Right hindlimb (tissue), 1 donor: ENCODE data around the gene CLEC4G.
"Not testable (repeated sequence)": the region's sequence is repeated elsewhere in the genome, so short reads cannot be mapped to it uniquely, and the experiment has no call there.

Experiments used
- DNase-seq: peaks from one replicate; pipeline ENCODE4 v3.0.0-alpha.2; 2018

The CLEC4G gene, protein sequence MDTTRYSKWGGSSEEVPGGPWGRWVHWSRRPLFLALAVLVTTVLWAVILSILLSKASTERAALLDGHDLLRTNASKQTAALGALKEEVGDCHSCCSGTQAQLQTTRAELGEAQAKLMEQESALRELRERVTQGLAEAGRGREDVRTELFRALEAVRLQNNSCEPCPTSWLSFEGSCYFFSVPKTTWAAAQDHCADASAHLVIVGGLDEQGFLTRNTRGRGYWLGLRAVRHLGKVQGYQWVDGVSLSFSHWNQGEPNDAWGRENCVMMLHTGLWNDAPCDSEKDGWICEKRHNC

DNA sequence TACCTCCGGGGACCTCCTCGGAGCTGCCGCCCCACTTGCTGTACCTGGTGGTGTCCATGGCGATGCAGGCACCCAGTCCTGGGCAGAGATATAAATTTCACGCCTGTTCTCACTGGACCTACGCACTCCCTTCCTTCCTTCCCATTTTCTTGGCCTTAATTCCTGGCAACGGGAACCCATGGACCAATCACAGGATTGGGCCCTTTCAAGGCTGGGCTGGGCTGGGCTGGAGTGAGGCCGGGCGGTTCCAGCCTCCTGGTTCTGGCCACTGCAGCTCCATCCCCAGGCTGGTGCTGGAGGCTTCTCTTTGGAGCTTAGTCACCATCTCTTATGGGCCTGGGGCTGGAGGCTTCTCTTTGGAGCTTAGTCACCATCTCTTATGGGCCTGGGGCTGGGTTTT, at the start of gene CLEC4G:
Gene CLEC4G (minus strand): TSS at position 66 of the 400 bp plus-strand sequence. CDS start 8 bp downstream, at position 58.
- DNase-seq, result no peak

- DNase-seq, result no peak
These were observed 49.2 kb upstream of the CLEC4G start for GRCh38 chr19:7781157-7781556.

DNA sequence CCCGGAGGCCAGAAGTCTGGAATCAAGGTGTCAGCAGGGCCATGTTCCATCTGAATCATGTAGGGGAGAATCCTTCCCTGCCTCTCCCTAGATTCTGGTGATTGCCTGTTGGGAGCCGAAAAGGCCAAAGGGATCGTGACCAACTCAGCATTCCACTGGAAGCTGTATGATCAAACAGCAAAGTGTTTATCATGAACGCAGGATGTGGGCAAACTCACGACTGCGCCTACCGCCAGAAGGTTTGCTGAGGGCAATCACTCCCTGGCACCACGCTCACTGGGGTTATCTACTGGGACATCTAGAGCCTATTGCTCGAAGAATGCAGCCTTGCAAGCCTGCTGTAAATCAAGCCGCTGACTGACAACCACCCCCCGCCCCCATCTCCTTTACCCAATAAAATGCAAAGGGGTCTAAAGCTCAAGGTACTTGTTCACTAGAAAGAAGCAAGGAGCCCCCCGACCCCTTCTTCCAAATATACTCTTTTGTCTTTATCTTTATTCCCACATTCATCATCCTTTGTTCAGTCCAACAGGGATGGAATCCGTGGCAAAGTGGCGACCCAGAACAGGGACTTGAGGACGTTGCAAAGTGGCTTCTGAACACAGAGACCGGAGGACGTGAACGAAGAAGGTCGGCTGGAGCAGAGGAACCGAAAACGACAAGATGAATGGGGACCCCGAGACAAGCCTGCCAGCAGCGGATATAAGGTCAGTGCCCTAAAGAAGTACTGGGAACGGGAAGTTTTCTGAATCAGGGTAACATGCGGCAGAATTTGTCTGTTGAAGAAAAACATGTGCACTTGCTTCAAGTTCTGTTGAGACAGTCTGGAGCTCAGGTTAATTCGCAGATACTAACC, 47.9 kb upstream of the CLEC4G start:
- DNase-seq, result no peak

DNA sequence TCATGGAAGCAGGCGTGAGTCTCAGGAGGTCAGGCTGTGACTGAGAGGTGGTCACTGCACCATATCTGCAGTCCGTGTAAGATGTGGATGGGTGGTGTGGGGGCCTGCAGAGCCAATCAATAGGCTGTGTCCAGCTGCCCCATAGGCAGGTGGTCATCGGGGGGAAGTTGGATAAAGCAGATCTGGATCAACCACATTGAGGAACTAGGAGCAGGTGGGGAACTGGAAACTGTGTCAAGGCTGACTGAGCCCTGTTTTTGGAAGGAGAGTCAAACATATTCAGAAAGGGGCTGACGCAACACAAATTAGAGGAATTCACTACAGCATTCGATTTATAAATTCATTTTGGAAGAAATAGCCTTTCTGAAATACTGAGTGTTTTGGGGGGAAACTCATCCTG, 46.2 kb upstream of the CLEC4G start:
- DNase-seq, result no peak

GRCh38 chr19:7775761-7776160, 43.9 kb upstream of the CLEC4G start:
- no peak for DNase-seq

GRCh38 chr19:7773841-7774240, 41.9 kb upstream of the CLEC4G start:
- DNase-seq, result no peak

DNA sequence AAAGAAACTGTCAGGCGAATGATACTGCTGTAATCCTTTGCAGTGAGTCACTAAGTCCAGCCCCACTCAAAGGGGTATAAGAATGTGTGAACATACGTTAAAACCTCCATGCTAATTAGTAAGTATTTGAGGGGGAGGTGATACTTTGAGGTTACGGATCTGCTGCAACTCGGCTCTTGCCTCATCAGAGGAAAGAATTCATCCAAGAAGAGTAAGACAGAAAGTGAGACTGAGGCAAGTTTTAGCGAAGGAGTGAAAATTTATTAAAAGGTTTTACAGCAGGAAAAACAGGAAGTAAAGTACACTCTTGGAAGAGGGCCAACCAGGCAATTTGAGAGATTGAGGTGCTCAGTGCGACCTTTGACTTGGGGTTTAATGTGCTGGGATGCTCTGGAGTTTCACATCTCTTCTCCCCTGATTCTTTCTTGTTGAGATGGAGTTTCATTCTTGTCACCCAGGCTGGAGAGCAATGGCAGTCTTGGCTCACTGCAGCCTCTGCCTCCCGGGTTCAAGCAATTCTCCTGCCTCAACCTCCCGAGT, 40.9 kb upstream of the CLEC4G start:
- DNase-seq, result no peak

GRCh38 chr19:7771072-7771471, 39.2 kb upstream of the CLEC4G start:
- no peak for DNase-seq

DNA sequence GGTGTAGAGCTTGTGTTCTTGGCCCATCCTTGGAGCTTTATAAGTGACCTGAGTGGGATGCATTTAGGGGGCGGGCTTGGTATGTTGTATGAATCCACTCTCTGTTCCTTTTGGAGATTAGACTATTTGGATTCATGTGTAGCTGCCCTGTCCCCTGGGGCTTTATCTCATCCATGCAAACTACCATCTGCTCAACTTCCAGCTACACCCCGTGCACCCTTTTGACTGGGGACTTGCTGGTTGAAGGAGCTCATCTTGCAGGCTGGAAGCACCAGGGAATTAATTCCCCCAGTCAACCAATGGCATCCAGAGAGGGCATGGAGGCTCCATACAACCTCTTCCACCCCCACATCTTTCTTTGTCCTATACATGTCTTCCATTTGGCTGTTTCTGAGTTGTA, 37.3 kb upstream of the CLEC4G start:
- DNase-seq, result no peak

DNA sequence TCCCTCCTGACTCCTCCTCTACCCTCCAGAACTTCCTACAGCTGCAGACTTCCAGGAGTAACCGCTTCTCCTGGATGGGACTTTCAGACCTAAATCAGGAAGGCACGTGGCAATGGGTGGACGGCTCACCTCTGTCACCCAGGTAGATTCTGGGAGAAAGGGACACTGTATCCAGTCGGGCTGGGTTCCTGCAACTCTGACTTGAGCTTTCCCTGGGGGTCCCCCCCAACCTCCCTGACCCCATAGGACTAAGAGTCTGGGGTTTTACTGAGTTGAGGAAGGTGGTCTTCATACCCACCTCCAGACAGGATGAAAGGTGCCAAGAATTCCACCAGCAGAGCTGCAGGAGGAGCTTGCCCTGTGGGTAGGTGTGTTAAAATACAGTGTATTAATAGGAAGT, 35.6 kb upstream of the CLEC4G start:
- DNase-seq, result no peak

DNA sequence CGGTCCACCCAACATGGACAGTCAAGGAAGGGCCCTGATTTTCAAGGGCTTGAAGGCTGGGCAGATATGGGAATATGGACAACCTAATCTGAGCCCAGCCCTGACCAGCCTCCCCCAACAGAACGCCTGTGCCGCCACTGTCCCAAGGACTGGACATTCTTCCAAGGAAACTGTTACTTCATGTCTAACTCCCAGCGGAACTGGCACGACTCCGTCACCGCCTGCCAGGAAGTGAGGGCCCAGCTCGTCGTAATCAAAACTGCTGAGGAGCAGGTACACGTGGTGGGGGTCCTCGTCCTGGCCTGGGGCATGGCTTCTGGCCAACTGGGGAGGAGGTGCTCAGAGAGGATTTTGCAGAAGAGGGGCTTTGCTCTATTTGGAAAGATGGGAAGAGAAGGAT, 34.6 kb upstream of the CLEC4G start:
- DNase-seq, result no peak

GRCh38 chr19:7765043-7765442, 33.1 kb upstream of the CLEC4G start:
- DNase-seq, result not testable (repeated sequence)

GRCh38 chr19:7764157-7764556, 32.2 kb upstream of the CLEC4G start:
- not testable (repeated sequence) for DNase-seq

GRCh38 chr19:7763696-7764095, 31.8 kb upstream of the CLEC4G start:
- DNase-seq, result no peak

DNA sequence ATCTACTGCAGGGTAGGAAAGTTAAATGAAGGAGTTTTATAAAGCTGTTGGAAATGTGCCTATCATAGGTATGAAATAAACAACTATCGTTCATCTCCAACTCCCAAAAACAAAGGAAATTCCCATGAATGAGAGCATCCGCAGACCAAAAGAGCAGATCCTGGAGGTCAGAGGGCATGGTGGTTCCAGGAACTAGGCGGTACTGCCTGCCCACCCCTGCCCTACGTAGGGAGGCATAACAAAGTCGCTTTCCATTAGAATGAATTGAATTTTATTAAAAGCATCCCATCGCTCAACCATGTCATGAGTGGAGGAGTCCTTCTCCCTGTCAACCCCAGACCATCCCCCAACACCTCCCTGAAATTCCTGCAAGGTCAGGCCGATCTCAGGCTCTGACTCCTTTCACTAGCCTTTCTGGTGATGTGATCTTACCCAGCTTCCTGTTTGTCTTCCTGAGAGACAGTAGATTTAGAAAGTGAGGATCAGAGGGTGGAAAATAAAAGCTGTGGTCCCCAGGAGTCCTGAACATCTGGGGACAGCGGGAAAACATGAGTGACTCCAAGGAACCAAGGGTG, 30.9 kb upstream of the CLEC4G start, which contains the start of gene CLEC4M:
Gene CLEC4M (plus strand): TSS at position 525 of the 575 bp plus-strand sequence. CDS start 24 bp downstream, at position 549.
- no peak for DNase-seq

GRCh38 chr19:7759156-7759555, 27.2 kb upstream of the CLEC4G start:
- no peak for DNase-seq

DNA sequence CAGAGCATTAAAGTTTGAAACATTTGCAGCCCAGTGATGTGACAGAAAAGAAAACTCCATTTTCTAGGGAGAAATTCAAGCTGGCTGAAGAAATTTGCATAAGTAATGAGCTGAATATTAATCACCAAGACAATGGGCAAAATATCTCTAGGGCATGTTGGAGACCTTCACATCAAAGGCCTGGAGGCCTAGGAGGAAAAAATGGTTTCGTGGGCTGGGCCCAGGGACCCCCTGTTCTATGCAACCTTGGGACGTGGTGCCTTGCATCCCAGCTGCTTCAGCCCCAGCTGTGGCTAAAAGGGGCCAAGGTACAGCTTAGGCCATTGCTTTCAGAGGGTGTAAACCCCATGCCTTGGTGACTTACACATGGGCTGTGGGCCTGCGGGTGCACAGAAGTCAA, 25.4 kb upstream of the CLEC4G start:
- DNase-seq, result no peak

- DNase-seq, result no peak
These were observed 24.3 kb upstream of the CLEC4G start for GRCh38 chr19:7756258-7756657.

- DNase-seq, result no peak
These were observed 19.4 kb upstream of the CLEC4G start for GRCh38 chr19:7751157-7751783.

DNA sequence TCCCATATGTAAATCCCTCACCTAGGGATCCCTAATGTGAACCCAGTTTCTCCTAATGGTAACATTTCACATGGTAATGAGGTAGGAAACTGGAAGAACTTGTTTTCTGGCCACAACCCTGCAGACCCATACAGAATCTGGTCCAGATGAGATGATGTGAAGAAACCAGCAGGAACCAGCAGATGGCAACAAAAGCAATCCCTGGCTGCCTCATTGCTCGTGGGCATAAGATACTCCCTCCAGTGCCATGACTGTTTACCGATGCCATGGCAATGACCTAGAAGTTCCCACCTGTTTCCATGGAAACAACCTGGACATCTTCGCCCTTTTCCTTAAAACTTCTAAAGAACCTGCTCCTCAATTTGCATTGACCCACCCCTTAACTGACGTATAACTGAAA, 16.8 kb upstream of the CLEC4G start:
- no peak for DNase-seq

GRCh38 chr19:7748171-7748570, 16.3 kb upstream of the CLEC4G start:
- no peak for DNase-seq

- no peak for DNase-seq
These were observed 15.3 kb upstream of the CLEC4G start, which contains the start of gene CD209 for GRCh38 chr19:7746903-7747884. Gene CD209, minus strand, starts transcription at chr19:7747534. Its CDS starts 23 bp downstream, at chr19:7747511.
